Non-pigmented ciliary epithelial cell (primary cell): ENCODE data around the gene GRID1.

Experiments
- DNase-seq: peaks from one replicate; pipeline ENCODE4 v3.0.0-alpha.2; 2010; ENCODE audit warnings: low read depth

GRID1 gene

DNA sequence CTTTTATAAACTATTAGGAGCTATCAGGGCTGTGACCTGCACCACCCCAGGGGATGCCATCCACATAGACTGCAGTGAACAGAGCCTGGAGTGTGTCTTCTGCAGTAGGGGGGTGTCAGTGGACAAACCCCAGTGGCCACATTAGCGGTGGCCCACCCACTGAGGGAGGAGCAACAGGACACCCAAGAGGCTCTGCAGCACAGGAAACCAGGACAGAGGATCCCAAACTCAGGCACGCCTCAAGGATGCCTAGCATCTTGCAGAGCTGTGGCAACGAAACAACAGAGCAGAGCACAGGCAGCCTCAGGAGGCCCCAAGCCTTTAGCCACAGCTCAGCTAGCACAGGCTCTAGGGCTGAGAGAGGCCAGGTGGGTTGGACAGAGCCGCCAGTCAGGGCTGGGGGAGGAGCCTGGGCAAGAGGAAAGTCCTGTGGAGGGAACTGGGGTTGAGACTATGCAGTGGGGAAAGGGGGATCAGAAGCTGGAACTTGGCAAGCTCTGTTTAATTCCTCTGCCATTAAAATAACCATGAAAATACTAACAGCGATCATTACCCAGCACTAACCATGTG, 53.8 kb downstream of the GRID1 start:
- DNase-seq: no peak

DNA sequence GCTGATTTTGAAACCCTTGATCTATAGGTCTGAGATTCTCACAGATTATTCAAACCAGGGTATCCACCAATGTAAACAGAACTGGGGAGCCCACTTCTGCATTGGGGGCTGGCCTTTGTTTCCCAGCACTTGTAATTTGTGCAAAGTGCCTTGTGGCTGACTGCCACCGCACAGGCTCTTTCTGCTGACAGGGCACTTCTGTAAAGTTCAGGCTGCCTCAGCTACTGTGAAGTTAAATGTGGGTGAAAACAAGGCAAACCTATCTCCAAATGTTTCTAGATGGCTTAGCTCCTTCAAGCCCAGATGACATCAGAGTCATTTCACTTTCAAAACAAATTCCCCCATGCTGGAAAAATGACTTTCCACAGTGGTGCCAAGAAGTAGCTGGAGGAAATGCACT, 54.7 kb downstream of the GRID1 start:
- DNase-seq: no peak

DNA sequence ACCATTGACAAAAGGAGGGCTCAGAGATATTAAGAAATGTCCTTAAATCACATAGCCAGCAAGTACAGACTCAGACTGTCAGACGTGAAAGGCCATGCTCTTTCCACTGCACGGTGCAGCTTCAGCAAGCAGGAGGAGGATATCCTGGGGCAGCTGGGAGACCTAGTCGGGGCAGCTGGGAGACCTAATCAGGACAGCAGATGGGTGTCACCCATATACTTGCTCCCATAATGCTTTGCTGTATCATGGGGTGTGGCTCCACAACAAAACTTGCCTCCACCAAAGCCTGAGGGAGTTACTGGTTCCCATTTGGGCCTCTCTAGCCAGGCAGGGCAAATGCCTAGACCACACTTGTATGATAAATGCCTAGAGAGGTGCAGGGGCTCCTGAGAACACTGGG, 55.4 kb downstream of the GRID1 start:
- no peak for DNase-seq

DNA sequence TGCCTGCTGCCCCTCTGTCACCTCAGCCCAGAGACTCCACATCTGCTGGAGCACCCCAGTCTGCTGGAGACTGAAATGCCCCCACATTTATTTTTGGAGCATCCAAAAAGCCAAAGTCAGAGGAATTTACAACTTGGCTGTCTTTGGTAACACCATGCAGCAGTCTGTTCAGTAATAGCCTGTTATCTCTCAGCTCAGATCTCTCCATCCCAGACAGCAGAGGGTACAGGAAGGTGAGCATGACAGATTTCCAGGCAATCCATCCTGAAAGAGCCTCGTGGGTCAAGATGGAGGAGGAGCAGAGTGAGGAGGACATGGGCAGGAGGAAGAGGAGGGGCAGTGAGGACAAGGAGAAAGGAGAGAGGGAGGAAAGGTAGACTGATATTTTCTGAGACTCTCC, 55.9 kb downstream of the GRID1 start:
- no peak for DNase-seq

DNA sequence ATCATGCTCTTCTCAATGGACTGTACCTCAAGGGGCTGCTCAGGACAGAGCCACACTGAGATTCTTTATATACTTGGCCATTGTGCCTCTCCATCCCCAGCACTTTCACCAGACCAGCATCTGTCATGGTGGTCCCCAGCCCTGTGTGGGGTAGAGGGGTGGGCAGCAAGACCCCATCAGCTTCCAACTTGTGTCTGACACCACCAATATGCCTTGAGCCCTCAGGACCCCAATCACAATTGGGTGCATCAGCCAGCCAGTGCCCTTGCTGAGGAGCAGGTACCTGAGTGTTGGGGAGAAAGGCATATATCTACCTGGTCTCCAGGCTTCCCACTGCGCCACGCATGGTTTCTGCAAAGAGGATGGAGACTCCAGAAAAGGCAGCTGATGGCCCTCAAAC, 56.3 kb downstream of the GRID1 start:
- no peak for DNase-seq

DNA sequence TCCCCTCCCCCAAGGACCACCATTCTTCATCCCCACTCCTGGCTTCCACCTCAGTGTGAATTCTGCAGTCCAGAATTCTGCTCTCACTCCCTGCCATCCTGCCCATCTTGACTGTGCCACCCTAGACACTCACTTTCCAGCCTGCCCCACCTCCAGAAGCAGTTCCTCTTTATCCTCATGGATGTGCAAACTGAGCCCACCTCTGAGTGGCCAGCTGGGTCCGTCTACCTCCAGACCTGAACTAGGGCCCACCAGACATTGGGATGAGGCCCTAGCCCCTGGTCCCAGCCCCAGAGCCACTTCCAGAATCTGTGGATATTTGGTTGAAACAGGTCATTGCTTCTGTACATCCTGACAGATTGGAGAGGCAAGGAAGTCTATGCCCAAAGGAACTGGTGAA, 58.5 kb downstream of the GRID1 start:
- DNase-seq: no peak

DNA sequence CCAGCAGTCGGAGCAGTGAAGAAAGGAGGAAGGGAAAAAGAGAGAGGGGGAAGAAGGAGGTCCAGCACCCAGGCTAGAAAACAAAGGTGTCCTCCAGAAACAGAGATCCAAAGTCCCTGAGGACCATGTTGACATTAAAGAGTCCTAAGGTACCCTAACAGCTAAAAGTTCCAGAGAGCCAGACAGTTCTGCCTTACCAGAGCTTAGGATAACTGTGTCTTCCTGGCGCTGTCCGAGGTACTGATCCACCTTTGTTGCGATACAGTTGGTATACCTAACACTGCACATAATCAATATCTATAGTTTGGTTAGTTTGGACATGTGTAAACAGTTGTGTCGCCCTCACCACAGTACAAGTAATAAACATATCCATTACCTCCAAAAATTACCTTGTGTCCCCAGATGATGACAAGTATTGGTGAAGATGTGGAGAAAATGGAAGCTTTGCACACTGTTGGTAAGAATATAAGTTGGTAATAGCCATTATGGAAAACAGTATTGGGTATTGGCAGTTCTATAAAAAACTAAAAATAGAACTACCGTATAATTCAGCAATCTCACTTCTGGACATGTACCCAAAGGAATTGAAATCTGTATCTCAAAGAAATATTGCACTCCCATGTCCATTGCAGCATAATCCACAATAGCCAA, 59.8 kb downstream of the GRID1 start:
- no peak for DNase-seq

DNA sequence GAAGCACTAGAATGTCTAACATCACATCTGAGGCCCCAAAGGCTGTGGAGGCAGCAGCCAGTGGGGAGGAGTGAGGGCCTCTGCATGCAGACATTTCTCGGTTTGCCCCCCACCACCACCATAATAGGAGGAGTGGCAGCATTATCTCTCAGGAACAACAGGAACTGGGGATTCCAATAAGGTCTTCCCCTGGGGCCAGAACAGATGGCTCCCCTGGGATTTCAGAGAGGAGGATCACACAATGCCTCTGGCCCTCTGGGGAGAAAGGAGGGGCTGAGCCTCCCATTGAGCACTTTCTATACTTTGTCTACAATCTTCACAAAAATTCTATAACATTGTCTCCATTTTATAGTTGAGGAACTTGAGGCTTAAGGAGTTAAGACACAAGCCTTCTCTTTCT, 61.1 kb downstream of the GRID1 start:
- DNase-seq: no peak

DNA sequence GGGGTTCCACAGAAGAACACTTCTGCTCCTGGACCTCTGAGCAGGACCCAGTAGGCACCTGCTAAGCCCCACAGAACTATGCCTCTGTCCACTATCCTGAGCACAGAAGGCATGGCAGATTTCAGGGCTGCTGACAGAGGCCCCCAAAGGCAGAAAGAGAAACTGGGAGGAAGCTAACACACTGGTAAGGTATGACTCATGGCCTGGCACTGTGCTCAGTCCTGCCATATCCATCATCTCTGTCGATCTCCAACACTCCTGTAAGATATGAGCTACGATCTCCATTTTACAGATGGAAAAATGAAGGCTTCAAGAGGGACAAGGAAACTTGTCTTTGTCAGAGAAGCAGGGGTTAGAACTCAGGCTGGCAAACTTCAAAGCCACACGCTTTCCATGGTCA, 62.2 kb downstream of the GRID1 start:
- DNase-seq: no peak

DNA sequence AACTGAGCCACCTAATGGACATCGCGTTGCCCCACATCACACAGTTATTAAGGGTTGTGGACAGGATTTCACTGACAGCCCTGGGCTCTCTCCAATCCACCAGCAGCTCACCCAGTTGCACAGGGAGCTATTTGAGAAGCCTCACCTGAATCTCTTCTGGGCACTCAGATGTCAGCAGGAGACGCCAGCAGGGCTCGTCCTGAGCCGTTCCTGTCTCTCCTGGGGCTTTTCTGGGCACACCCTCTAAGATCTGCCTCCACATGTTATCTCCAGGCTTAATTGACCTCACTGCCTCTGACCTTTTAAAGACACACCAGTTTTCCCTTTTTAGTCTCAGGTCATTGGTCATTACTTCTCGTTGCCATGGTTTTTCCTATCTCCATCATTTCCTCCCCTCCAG, 63.0 kb downstream of the GRID1 start:
- DNase-seq: no peak

DNA sequence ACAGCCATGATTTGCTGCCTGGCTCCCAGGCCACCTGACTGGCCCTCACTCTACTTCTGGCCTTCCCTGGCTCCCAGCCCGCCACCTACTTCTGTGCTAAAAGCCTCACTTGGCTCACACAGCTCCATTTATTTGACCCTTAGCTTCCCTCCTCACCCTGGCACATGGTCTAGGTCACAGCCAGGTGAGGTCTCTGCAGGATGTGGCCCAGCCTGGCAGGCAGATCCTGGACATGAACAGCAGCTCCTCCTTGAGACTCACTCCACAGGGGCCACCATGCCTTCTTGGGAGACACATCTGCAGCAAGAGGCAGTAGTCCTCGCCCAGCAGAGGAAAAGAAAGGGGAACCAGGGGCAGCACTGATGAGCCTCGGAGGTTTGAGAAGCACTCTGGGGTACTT, 64.6 kb downstream of the GRID1 start:
- no peak for DNase-seq

DNA sequence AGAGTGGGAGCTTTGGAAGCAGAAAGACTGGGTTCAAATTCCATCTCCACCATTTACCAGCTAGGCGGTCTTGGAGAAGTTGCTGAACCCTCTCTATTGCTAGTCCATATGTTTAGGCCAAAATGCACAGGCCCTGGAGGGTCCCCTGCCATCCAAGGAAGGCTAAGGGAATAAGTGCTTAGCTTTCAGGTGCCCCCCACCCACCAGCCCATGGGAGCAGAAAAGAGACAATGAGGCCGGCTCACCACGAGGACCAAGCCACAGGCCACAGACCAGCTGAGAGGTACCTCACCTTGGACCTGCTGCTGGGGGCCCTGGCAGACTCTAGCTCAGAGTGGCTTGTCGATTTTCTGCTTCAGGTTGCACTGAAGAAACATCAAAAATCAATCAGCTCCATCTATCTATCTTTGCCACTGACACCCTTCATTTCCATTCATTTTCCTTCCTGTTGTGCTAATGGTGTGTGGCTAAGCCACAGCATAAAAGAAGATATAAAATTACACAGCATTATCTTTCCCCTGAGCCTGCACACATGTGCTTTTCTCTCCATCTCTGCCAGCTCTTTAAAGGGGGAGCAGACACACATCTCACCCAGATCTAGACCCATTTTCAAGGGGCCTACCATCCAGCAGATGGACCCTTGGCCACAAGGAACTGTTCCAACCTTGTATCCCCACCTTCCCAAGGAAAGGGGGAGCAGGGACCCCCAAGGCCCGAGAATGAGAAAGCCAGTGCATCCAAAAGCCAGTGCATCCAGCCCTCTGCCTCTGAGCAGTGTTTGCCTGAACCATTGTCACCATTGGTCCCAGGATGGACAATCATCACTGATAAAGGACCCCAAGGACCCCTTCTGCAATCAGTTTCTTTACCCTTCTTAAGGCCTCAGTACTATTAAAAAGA, 65.4 kb downstream of the GRID1 start:
- no peak for DNase-seq

DNA sequence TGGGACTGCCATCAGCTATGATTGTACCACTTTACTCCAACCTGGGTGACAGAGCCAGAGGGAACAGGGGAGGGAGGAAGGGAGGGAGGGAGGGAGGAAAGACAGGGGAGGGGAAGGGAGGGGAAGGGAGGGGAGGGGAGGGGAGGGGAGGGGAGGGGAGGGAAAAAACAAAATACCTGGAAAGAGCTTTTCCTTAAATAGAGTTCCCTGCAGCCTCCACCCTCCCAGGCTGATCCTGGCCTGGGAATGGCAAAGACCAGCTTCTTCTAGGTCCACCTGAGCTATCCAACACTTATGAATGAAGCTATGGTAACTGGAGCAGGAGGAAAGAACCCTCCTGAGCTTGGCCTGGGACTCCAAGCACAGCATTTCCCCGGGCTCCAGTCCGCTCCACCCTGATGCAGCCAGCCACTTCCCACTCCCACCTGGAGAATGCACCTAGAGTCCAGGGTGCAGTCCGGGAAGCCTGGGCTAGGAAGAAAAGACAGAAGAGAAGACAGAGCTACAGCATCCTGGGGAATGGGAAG, 66.1 kb downstream of the GRID1 start:
- no peak for DNase-seq

DNA sequence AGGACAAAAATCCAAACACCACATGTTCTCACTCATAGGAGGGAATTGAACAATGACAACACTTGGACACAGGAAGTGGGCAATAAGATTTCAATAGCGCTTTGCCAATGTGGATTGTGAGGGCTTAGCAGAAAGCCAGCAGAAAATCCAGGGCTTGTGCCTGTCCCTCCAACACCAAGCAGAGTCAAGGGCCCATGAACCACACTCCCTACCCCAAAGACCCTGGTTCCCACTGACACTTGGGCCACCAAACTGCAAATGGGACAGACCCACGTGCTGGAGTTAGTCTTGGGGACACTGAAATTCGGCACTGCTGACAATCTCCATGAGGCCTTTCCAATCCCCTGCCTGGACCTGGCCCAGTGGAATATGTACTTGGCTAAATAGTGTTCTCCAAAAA, 67.0 kb downstream of the GRID1 start:
- DNase-seq: no peak

DNA sequence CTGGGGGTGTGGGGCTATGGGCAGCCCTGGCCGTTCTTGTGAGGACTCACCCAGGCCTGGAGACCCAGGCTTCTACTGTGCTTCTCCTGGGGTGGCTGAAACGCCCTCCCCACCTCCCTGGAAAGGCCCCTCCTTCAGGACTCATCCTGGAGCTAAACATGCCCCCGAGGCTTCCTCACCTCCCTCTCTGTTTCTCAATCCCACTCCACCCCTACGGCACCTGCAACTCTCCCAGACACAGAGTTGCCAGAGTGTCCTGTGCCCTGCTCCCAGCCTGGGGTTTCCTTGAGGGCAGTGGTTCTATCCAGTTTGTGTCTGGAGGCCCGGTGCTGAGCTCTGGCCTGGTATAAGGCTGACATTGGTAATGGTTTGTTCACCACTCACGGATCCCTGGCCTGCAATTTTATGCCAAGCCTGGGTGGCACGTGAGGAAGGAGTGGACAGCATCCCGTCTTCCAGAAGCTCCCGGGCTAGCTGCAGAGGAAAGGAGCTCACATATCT, 68.0 kb downstream of the GRID1 start:
- DNase-seq: no peak

DNA sequence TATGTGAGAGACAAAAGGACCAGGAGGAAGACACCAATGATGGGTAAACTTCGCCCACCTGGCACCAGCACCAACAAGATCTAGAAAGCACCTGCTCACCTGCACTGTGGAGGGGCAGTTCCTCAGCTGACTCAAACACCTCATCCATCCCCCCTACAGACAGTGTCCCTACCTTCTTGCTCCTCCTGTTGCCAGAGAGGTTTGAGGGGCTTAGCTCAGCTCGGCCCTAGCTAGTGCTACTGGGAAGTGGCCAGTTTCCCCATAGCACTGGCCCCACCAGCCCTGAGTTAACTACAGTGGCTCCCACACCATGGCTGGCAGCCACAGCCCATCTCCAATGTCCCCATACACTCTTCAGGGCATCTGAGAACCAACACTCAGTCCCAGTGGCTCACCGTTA, 70.8 kb downstream of the GRID1 start:
- no peak for DNase-seq

DNA sequence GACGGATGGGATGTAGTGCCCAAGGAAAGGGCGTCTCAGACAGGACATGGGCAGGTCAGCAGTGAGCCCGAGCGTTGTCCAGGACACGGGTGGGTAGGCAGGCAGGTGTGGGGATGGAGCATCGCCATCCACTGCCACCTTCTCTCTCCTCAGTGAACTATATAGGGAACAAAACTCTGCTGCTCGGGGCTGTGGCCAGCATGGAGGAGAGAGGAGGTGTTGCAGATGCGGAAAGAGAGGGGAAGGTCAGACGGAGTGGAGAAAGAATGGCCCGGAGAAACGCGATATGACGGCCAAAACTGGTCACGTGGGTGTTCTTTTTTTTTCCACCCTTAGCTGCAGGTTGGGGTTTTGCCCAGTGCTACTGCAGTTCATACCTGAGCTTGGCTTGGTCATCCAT, 71.2 kb downstream of the GRID1 start:
- no peak for DNase-seq

DNA sequence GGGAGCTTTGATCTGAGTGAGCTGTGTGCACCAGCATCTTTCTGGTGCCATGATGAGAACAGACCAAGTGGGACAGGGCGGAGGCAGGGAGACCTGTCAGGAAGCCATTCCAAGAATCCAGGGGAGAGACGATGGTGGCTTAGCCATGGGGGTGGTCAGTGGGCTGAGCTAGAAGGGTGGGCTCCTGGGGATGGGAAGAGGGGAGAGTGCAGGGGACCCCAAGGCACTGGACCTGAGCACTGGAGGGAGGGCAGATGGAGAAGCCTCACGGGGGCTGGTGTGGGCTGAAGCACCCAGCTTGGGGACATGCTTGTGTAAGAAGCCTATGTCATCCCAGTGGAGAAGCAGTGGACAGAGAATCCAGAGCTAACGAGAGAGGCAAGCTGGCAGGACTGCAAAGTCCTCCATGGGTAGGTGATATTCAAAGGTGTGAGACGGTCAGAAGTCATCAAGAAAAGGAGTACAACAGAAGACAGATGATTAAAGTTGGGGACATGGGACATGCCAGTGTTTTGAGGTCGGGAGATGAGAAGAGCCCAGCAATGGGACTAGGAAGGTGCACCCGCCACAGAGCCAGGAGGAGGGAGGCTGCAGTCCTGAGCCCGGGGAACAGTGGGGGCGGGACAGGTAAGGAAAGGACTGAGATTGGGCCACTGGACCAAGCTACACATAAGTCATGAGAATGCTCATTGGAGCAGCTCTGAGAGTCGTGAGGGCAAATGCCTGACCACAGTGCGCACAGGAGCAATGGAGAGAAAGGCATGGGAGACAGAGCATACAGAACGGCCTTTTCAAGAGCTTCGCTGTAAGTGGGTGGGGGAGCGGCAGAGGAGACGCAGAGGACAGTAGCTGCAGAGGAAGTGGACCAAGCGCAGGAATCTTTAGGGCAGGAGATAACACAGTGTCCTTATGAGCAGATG, 72.0 kb downstream of the GRID1 start:
- no peak for DNase-seq

DNA sequence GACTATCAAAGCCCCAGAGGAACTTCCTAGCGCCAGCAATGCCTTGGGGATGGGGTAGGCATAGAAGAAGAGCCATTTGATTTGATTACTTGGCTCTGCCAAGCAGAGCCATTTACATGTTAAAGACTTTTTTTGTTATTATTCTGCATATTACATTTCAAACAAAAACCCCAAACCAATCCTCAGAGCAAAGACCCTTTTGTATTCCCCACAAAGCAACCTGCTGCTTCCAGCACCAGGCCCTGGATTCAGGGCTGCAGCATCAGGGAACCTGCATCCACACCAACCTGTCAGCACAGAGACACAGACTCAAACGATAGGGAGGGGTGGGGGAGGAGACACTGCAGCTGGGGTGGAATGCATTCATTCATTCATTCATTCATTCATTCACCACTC, 73.2 kb downstream of the GRID1 start:
- no peak for DNase-seq

DNA sequence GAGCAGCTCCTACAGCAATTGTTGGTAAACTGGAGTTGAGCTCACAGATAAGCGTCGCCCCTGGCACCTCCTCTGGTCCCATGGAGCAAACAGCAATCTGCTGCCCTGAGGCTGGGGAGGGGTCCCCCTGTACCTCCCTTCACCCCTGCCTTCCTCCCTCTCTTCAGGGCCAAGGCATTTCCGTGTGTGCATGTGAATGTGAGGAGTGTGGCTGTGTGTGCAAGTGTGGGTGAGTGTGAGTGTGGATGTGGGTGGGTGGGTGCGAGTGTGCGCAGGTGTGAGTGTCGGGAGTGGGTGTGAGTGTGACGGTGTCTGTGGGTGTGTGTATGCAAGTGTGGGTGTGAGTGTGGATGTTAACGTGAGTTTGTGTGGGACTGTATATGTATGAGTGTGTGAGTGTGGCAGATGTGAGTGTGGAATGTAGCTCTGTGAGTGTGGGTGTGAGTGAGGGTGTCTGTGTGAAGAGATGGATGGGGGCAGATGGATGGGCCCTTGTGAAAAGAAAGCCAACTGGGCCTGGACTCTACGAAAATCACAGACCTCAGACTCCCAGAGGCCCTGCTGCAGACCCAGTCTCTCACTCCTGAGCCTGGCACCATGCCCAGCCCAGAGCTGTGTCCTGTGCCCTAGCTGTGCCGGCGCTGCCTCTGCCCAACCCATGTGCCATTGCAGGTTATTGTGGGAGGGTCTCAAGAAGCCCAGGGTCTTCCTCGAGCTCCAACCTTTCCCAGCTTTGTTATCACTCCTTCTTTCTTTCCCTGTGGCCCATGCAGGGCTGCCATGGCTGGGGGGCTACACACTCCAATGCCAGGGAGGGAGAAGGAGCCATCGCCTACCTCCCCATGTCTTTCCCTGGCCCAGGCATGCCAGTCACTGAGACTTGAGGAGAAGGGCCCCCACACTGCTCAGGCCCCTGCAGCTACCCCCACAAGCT, 73.9 kb downstream of the GRID1 start:
- DNase-seq: no peak
